ENCODE results near the gene LRRC28. TPM values are rescaled to one million over a fixed set of nuclear protein-coding genes. Genes with fewer than 3 reads are reported as not detected.

LRRC28 gene
- total and polyA plus RNA-seq, 10 of the 15 experiments (the other 5 are each of a cell fraction or from before 2014, with no cell fraction given) = 21.3 to 54.9 (median 27.7) TPM

DNA sequence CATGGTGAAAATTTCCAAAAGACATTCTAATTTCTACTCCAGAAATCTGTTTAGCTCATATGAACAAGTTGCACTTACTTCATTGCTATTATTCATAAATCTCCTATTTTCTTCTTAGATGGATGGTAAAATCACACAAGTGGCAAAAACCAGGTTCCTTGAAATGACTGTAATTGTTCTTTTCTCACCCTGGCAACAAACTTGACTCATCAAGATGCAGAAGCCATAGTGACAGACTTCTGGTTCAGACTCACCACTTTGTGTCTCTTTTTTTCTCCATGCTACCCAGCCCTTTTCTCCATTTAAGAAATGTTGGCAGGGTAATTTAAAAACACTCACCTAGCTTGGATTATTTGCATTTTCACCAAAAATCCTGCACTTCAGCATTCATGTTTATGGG is 82.1 kb downstream of the LRRC28 start:
- CTCF ChIA-PET = interaction anchor here (0.9 to 2.1 kb wide), 5 partner anchors 10 to 61 kb away, joined by 3 to 11 read pairs (median 6); no protein-coding TSS in a partner anchor
- intact Hi-C loops (cut with micrococcal nuclease; ENCODE audit: unreplicated experiment) = no loop called here
- no TSS peak for BruUV-seq (replicated peaks)

More for the DNA sequence above, 82.1 kb downstream of the LRRC28 start:
- ChIA-PET POLR2A (no interaction called here), RAD21 (ENCODE audit: unreplicated experiment) (no interaction called here), SMC1A (ENCODE audit: uncharacterized antibody, unreplicated experiment) (interaction anchor here (0.7 to 1.7 kb wide), 5 partner anchors 7 to 445 kb away, joined by 3 to 4 read pairs (median 3); no protein-coding TSS in a partner anchor)
- no peak overlapping the region for H2AFZ ChIP-seq (ENCODE audit: control insufficient read depth, low read depth, low read length)
- H4K20me1 ChIP-seq (ENCODE audit: control insufficient read depth, insufficient read depth) = no peaks in the 10 kb centered on the region
- no peak overlapping the region for H3K27ac ChIP-seq (ENCODE audit: control insufficient read depth, insufficient read depth)
- ATAC-seq = no peak
- no peak for DNase-seq (ENCODE audit: low read depth, low spot score)
- TF ChIP-seq POLR2A (IDR thresholded peaks at IDR 0.05; ENCODE audit: low read depth, low read length) (no peak), SREBF1 (IDR thresholded peaks at IDR 0.05; ENCODE audit: low read length) (no peak), CHD4 (IDR thresholded peaks at IDR 0.05) (no peak), BHLHE40 (IDR thresholded peaks at IDR 0.05; ENCODE audit: borderline replicate concordance in 1 of 2, low read depth in 2 of 2, low read length in 1 of 2) (no peak), MYB (IDR thresholded peaks at IDR 0.05; ENCODE audit: borderline replicate concordance, low read depth, low read length) (no peak), NFYA (IDR thresholded peaks at IDR 0.05; ENCODE audit: borderline replicate concordance, low read depth, low read length) (no peak), MEF2B (IDR thresholded peaks at IDR 0.05; ENCODE audit: partially characterized antibody, poor library complexity, severe bottlenecking) (no peak), HDGF (IDR thresholded peaks at IDR 0.05) (no peak), MTA2 (IDR thresholded peaks at IDR 0.05; ENCODE audit: low read depth) (no peak)
- TF ChIP-seq, protein P1, sequence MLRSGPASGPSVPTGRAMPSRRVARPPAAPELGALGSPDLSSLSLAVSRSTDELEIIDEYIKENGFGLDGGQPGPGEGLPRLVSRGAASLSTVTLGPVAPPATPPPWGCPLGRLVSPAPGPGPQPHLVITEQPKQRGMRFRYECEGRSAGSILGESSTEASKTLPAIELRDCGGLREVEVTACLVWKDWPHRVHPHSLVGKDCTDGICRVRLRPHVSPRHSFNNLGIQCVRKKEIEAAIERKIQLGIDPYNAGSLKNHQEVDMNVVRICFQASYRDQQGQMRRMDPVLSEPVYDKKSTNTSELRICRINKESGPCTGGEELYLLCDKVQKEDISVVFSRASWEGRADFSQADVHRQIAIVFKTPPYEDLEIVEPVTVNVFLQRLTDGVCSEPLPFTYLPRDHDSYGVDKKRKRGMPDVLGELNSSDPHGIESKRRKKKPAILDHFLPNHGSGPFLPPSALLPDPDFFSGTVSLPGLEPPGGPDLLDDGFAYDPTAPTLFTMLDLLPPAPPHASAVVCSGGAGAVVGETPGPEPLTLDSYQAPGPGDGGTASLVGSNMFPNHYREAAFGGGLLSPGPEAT (IDR thresholded peaks at IDR 0.05; ENCODE audit: low read depth) = no peak
- TF ChIP-seq, protein P2, sequence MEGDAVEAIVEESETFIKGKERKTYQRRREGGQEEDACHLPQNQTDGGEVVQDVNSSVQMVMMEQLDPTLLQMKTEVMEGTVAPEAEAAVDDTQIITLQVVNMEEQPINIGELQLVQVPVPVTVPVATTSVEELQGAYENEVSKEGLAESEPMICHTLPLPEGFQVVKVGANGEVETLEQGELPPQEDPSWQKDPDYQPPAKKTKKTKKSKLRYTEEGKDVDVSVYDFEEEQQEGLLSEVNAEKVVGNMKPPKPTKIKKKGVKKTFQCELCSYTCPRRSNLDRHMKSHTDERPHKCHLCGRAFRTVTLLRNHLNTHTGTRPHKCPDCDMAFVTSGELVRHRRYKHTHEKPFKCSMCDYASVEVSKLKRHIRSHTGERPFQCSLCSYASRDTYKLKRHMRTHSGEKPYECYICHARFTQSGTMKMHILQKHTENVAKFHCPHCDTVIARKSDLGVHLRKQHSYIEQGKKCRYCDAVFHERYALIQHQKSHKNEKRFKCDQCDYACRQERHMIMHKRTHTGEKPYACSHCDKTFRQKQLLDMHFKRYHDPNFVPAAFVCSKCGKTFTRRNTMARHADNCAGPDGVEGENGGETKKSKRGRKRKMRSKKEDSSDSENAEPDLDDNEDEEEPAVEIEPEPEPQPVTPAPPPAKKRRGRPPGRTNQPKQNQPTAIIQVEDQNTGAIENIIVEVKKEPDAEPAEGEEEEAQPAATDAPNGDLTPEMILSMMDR (IDR thresholded peaks at IDR 0.05 in 2 of 3, conservative IDR thresholded peaks at IDR 0.05 in 1 of 3; ENCODE audit: control insufficient read depth in 2 of 3, extremely low read depth in 1 of 3, insufficient read depth in 1 of 3, low read depth in 3 of 3, low read length in 3 of 3) = no peak
- TF ChIP-seq, protein P3, sequence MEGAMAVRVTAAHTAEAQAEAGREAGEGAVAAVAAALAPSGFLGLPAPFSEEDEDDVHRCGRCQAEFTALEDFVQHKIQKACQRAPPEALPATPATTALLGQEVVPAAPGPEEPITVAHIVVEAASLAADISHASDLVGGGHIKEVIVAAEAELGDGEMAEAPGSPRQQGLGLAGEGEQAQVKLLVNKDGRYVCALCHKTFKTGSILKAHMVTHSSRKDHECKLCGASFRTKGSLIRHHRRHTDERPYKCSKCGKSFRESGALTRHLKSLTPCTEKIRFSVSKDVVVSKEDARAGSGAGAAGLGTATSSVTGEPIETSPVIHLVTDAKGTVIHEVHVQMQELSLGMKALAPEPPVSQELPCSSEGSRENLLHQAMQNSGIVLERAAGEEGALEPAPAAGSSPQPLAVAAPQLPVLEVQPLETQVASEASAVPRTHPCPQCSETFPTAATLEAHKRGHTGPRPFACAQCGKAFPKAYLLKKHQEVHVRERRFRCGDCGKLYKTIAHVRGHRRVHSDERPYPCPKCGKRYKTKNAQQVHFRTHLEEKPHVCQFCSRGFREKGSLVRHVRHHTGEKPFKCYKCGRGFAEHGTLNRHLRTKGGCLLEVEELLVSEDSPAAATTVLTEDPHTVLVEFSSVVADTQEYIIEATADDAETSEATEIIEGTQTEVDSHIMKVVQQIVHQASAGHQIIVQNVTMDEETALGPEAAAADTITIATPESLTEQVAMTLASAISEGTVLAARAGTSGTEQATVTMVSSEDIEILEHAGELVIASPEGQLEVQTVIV (IDR thresholded peaks at IDR 0.05; ENCODE audit: borderline replicate concordance, partially characterized antibody) = no peak
- no peak overlapping the region for H3K4me2 ChIP-seq (ENCODE audit: control insufficient read depth, insufficient read depth)
- no peaks in the 10 kb centered on the region for H3K79me2 ChIP-seq (ENCODE audit: control insufficient read depth, insufficient read depth, low read length)
- H3K9ac ChIP-seq (ENCODE audit: control insufficient read depth, insufficient read depth, low read length) = no peak overlapping the region
- no peaks in the 10 kb centered on the region for H3K4me1 ChIP-seq (ENCODE audit: control insufficient read depth, insufficient read depth, low read length)
- no peaks in the 10 kb centered on the region for H3K9me3 ChIP-seq (replicated peaks; ENCODE audit: control insufficient read depth, insufficient read depth, low read length)
- no peaks in the 10 kb centered on the region for H3K36me3 ChIP-seq (ENCODE audit: control insufficient read depth in 2 of 2, insufficient read depth in 2 of 2, low read length in 1 of 2)
- H3K27me3 ChIP-seq (replicated peaks in 1 of 2; ENCODE audit: control insufficient read depth in 2 of 2, insufficient read depth in 2 of 2, low read length in 1 of 2) = no peaks in the 10 kb centered on the region
- in situ Hi-C loops (cut with MboI) = no loop called here
- H3K4me3 ChIP-seq = no peak overlapping the region
- no peak for FAIRE-seq
